GM12801 (cell line): ENCODE data around the gene RXRA.

Experiments used
- TF ChIP-seq, protein P1 (sequence below): IDR thresholded peaks from one replicate; pipeline ENCODE4 v1.5.1; 2011; ENCODE audit warnings: control low read depth; ENCODE audit not compliant: insufficient read length; ENCODE audit errors: extremely low read depth

RXRA gene

DNA sequence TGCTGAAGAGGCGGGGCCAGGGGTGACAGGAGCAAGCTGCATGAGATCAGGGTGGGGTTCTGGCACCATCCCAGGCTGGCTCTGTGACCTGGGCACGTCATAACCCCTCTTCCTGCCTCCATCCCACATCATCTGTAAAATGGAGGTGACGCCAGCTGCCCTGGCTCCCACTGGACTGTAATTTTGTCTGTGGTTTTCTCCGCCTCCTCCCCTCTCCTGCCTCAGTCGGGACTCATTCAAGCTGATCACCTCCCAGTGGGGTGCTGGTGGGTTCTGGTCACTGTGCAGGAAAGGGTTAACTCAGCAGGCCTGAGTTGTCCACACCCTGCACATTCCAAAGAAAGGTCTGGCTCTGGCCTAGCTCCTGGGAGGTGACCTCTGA, 128.2 kb downstream of the RXRA start:
- TF ChIP-seq, protein P1, sequence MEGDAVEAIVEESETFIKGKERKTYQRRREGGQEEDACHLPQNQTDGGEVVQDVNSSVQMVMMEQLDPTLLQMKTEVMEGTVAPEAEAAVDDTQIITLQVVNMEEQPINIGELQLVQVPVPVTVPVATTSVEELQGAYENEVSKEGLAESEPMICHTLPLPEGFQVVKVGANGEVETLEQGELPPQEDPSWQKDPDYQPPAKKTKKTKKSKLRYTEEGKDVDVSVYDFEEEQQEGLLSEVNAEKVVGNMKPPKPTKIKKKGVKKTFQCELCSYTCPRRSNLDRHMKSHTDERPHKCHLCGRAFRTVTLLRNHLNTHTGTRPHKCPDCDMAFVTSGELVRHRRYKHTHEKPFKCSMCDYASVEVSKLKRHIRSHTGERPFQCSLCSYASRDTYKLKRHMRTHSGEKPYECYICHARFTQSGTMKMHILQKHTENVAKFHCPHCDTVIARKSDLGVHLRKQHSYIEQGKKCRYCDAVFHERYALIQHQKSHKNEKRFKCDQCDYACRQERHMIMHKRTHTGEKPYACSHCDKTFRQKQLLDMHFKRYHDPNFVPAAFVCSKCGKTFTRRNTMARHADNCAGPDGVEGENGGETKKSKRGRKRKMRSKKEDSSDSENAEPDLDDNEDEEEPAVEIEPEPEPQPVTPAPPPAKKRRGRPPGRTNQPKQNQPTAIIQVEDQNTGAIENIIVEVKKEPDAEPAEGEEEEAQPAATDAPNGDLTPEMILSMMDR: no peak

DNA sequence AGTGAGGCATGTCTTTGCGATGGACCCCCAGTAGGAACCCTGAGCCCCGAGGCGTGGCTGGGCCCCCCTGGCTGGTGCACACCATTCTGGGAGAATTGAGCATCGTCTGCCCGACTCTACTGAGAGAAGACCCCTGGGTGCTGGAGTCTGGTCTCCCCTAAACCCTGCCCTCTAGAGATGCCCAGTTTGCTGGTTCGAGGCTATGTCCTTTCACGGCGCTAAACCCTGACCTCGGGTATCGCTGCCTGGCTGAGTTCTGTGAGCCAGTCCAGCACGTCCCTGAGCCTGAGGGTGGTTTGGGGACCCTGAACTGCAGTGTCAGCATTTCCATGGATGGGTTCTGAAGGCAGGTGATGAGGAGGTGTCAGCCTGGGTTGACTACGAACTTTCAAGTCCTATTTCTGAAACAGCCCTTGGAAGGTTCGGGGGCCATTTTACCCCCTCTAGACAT, 128.8 kb downstream of the RXRA start:
- TF ChIP-seq, protein P1: no peak

DNA sequence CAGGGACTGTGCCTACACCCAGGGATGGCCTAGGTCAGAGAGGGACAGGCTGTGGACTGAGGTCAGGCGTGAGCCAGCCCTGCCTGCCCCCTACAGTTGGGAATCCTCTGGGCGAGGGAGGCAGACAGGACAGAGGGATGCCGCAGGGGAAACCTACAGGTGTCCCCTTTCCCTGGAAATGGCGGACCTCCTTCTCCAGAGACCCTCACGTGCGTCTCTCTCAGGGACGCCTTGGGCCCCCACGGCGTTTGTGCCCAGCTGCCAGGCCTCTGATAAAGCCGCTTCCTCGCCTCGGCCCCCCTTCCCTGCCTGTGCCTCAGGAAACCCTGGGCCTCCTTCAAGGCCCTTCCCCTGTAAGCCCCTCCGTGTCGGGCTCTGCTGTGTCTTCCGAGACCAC, 129.3 kb downstream of the RXRA start:
- TF ChIP-seq, protein P1: no peak

DNA sequence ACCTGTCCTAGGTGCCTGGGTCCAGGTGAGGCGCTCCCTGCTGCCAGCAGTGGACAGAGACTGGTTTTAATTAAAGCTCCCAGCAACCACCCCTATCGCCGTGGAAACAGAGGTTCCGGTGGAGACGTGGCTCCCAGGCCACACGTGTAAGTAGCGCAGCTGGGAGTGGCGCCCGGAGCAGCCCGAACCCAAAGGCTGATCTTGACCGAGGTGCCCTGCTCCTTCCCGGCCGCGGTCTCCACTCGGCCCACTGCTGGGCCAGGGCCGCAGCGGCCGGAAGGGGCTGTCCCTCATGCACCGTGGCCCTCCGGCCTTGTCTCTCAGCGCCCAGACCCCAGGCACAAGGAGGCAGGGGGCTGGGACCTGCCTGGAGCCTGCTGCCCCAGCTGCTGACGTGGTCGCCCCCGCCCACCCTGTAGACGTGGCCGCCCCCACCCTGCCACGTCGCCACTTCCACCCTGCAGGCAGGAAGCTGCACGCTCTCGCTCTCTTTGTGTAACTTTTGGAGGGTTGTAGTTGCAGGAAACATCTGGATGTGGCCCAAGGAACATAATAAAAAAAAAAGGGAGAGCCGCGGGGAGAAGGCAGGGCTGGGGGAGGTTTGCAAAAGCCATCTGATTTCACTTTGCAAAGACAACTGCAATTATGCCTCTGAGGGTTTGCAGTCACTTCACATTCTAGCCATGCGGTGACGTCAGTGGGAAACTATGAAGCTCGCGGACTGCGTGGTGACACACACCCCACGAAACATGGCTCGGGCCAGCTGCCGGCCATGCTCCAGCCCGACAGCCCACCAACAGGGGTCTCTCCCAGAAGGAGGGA, 129.9 kb downstream of the RXRA start:
- TF ChIP-seq, protein P1: no peak

DNA sequence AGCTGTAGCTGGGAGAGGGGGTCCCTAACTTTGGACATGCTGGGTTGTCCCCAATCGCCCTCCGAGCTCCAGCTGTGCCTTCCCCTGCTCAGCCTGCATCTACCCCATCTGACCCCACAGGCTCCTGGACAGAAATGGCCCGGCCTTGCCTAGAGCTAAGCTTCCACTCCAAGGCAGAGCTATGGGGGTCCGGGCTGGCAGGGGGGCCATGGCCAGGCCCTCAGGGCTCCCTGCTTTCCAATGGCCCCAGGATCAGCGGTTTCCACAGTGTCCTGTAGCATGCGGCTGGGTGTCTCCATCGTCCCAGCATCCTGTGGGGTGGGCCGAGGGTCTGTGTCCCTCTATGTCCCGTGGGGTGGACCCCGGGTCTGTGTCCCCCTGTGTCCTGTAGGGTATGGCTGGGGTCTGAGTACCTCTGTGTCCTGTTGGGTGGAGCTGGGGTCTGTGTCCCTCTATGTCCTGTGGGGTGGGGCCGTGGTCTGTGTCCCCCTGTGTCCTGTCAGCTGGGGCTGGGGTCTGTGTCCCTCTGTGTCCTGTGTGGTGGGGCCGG, 130.6 kb downstream of the RXRA start:
- TF ChIP-seq, protein P1: no peak

DNA sequence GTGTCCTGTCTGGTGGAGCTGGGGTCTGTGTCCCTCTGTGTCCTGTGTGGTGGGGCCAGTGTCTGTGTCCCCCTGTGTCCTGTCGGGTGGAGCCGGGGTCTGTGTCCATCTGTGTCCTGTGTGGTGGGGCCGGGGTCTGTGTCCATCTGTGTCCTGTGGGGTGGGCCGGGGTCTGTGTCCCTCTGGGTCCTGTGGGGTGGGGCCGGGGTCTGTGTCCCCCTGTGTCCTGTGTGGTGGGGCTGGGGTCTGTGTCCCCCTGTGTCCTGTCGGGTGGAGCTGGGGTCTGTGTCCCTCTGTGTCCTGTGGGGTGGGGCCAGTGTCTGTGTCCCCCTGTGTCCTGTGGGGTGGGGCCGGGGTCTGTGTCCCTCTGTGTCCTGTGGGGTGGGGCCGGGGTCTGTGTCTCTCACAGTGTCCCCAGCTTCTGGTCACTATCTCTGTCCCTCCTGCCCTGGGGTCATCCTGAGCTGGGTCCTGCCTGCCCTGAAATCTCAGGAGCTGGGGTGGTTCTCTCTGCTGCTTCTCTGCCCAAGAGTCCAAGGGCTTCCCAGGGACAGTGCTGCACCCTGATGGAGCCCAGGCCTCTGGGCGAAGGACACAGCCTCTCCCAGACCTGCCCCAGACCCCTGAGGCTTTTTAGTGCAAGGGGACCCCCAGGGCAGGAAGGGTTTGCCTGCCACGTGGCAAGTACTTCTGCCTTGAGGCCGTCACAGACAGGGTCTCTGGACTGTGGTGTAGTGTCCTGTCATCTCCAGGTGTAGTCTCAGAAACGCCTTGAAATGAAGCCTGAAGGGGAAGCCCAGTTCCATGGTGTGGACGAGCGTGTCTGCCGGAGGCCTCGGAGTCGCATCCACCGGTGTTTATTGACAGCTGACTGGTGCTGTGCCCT, 131.3 kb downstream of the RXRA start:
- TF ChIP-seq, protein P1: no peak
